Stimulated activated CD4-positive, alpha-beta T cell treated with anti-CD3 and anti-CD28 coated beads, Interleukin-12 subunit alpha, Interleukin-12 subunit beta, amount 100 ng/mL, for 4 hours (primary cell): ENCODE measurements around the gene NES.
A peak's percentile ranks its signal among the peaks of the same experiment; 100 is the strongest.

Source experiments
- DNase-seq: peaks from one replicate; pipeline ENCODE4 v3.0.0-alpha.2; 2020

Gene NES

GRCh38 chr1:156676820-156677615, at the start of gene NES:
NES (minus strand) TSS chr1:156677407; CDS start chr1:156677264, 143 bp downstream.
- DNase-seq, result no peak

GRCh38 chr1:156726549-156727226, 49.5 kb upstream of the NES start:
- no peak for DNase-seq

DNA sequence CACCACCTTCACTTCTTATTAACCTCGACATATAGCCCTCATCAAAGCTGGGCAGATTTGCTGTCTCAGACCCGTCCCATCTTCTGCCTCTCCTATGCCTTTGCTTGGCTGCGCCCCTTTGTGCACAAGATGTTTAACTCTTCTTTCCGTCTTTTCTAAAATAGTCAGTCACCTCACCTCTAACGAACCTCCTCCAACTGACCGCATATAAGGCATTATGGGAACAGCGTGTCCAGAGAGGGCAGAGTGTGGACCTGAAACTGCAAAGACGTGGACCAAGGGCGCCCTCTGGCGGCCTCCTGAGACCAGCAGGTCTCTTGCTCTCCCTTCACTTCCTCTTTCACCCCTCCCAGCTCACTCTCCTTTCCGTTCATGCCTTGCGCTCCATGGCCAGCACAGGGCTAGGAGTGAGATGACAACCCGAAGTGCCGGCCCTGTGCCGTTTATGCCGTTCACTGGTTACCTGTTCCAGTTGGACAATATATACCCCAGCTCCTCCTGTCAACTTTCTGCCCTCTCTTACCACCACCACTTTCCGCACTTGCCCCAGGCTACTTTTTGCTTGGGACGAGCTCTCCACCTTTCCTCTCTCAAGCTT, 48.6 kb upstream of the NES start:
- peak; percentile 73 for DNase-seq

DNA sequence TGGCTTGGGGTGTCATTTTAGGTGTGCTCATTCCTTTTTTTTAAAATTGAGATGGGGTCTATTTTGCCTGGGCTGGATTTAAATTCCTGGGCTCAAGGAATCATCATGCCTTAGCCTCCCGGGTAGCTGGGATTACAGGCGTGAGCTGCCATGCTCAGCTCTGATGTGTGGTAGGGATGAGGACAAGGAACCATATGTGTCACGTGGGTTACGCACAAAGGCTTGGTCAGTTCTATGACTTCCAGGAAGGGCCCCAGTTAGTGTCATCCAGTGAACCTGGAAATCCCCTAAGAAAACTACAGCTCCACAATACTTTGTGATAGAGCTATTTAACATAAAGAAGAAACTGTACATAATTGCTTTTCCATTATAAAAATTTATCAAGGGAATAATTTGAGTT, 44.3 kb upstream of the NES start:
- no peak for DNase-seq

GRCh38 chr1:156721131-156721530, 43.9 kb upstream of the NES start:
- DNase-seq, result no peak

DNA sequence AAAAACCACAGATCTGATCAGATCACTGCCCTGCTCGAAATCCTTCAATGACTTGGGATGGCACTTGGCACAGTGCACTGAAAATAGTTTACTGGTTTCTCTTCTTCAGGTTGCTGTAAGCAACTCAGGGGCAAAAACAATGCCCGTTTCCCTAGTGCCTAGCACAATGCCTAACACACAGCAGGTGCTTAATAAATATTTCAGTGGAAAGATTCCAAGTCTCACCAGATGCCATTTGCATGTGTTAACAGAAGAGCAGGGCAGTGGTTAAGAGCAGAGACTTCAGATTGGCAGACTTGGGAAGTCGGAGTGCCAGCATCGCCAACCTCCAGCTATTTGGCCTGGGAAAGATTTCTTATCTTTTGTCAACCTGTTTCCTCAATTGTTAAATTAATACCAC, 40.1 kb upstream of the NES start:
- no peak for DNase-seq

DNA sequence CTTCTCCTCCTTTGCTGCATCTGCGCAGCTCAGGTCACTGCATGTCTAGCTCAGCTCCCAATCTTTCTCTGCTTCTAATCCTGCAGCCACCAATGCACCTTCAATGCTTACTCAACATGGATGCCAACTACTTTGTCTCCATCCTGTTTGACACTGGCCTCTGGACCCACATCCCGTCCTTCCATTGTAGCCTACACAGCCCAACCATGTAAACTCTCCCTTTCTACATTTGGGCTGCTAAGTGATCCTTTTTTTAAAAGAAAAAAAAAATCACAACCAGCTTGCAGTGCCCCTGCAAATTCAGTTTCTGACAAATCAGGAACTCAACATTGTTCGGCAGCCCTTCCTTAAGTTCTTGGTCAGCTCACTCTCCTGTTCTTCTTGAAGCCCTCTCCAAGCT, 37.6 kb upstream of the NES start:
- no peak for DNase-seq

DNA sequence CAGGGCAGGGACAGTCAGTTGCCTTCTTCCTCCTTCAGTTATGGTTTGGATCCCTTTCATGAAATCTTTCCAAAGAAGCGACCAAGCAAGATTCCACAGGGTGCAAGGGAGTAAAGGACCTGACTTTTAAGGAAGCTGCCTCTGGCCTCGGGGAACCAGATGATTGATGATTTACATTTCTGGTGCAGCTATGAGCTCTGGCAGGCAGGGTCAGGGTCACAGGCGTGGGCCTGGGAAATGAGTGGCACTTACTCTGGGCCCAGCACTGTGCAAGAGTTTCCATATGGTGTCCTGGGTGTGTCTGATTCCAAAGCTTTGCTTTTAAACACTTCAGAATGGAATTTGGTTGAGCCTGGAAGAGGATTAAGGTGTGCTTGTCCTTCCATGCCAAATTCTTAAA, 35.4 kb upstream of the NES start:
- DNase-seq, result no peak

GRCh38 chr1:156711011-156711817, 34.0 kb upstream of the NES start:
- no peak for DNase-seq

GRCh38 chr1:156709757-156710489, 32.7 kb upstream of the NES start:
- DNase-seq, result no peak

GRCh38 chr1:156709031-156709430, 31.8 kb upstream of the NES start:
- DNase-seq, result no peak

DNA sequence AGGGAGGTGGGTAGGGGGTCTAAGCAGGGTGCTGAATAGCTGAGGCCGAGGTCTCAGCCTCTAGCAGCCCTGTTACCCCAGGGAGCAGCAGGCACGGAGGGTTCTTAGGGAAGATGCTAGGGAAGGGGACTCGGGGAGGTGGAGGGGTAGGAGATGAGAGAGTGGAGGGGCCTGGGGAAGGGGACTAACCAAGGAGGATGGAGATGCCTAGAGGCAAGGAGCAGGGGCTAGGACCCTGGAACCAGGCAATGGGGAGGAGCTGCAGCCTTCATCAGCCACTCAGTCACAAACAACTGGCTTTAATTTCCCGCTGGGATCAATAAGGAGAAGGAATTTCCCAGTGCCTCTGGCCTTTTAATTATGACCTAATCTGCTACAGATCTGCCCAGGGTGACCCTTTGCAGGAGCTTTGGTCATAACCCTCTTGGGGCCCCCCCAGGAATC, 31.0 kb upstream of the NES start:
- DNase-seq, result no peak

DNA sequence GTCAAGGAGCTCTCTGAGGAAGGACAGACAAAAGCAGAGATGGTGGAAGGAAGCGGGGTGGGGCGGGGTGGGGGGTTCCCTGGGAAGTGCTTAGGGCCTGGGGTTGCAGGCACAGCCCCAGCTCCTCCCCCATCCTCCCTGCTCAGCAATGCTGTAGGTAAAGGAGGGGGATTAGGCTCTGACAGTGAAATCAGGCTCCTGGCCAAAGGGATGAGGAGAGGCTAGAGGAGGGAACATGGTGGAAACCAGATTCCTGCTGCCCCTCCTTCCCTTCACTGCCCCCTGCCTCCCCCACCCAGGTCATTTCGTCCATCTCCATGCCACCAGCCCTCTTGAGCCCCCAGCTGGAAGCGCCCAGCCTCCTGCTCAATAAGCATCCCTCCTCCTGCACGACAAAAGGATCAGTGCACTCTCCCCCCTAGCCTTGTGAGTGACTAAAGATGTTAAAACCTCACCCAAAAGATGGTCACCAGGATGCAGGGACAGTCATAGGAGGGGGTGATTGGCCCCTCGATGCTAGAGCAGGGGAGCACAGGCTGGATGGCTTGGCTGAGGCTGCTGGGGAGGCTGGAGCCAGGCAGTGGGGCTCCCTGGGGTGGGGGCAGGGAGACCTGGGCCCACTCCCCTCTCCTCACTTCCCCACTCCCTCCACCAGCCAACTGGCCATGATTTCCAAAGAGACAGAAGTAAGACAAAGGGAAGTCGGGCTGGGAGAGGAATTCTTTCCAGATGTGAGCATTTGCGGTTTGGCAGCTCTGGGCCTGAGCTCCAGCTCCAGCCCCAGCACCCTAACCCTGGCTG, 30.4 kb upstream of the NES start:
- no peak for DNase-seq

- DNase-seq, result peak; percentile 20
These were observed 29.6 kb upstream of the NES start for GRCh38 chr1:156706657-156707416.

GRCh38 chr1:156705918-156706656, 28.9 kb upstream of the NES start:
- peak; percentile 74 for DNase-seq

DNA sequence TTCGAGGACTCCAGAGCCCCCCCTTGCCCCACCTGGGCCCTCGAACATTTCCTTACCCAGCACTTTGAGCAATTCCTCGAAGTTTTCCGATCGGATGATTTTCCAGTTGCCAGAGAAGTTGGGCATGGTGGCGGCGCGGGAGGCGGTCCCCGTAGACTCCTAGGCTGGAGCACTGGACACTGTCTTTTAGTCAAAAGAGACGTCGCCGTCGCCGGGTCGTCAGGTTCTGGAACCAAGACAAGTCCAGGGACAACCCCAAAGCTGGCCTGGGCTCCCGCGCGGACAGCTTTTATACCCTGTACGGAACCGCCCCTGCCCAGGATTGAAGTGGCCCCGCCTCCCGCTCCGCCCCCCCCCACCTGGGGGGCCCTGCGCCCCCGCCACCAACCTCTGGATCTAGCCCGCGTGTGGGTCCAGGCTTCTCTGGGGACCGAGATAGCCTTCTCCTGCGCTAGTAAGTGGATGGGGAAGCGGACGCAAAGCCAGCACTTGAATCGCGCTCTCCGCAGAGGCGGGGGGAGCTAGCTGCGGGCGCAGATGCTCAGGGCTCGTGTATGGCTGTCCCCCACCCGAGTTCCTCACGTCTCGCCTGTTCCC, 28.2 kb upstream of the NES start, which contains the start of gene CRABP2:
Gene CRABP2, minus strand, starts transcription at position 263 of the 597 bp plus-strand sequence. Its CDS starts 137 bp downstream, at position 126.
- DNase-seq, result peak; percentile 21

GRCh38 chr1:156704930-156705320, 27.7 kb upstream of the NES start:
- peak; percentile 45 for DNase-seq

DNA sequence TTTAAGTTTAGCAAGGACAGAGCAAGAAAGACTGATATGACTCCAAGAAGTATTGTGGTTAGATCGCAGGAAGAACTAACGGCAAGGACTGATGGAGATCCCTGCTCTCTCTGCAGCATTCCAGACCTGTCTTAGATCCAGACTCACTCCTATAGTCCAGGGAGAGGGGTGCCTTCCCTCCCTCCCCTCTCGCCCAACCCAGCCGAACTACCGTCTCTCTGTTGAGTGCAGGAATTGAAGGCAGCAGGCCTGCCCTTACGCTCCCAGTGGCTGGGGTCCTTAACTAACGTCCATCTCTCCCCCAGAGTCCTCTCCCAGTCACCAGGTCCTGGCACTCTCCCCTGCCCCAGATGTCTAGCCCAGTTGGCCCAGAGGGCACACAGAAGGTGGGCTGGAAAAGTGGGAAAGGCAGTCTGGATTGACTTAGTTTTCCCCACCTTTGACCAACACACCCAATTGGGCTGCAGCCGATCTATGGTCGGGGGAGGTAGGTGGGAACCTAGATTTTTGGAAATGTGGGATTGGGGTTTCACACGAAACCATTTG, 27.0 kb upstream of the NES start:
- no peak for DNase-seq

GRCh38 chr1:156703741-156704140, 26.5 kb upstream of the NES start:
- DNase-seq, result no peak
